NCI-H2171 (cell line): ENCODE results near the gene TEK.
A peak's percentile ranks its signal among the peaks of the same experiment; 100 is the strongest.
"Not testable (repeated sequence)": the region's sequence is repeated elsewhere in the genome, so short reads cannot be mapped to it uniquely, and the experiment has no call there.

ENCODE experiments used
- DNase-seq: peaks from one replicate; lab custom pipeline; 2025; lab: John Stamatoyannopoulos, UW

TEK gene

GRCh38 chr9:27227192-27227591, 118.2 kb downstream of the TEK start:
- DNase-seq: no peak

GRCh38 chr9:27239648-27240047, 130.6 kb downstream of the TEK start:
- not testable (repeated sequence) for DNase-seq

DNA sequence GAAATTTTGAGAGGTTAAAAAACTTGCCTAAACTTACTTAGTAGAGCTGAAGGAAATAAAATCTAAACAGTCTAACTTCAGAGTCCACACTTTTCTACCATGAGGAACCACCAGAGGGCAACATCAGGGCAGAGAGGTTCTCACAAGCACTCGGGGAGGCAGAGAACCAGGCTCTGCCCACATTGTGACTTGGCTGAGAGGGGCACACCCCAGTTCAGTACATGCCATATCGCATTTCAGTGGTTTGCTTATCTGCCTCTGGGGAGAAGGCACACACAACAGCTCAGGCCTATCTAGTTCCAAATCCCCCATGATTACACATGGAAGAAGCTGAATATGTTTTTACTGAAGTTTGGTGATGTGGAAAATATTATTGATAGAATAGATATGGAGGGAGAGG, 138.7 kb downstream of the TEK start:
- DNase-seq: peak; percentile 14

DNA sequence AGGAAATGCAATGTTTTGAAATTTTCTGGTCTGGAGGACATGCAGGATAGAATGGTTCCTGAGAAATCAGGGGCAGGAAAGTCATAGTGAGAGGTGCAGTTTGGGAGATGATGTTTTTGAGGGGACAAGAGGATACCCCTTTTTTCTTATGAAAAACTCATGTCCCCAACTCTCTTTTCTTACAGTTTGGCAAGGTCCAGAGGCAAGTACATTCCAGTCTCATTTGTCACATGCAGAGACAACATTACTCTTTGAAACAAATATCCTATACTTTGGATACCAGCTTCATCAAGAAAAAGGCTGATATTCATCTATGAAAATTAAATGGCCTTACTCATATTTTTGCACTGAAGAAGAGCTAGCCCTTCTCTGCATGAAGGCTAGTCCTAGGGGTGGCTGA, 139.7 kb downstream of the TEK start:
- no peak for DNase-seq

- DNase-seq: no peak
Observed at GRCh38 chr9:27258662-27259061, 149.6 kb downstream of the TEK start.

DNA sequence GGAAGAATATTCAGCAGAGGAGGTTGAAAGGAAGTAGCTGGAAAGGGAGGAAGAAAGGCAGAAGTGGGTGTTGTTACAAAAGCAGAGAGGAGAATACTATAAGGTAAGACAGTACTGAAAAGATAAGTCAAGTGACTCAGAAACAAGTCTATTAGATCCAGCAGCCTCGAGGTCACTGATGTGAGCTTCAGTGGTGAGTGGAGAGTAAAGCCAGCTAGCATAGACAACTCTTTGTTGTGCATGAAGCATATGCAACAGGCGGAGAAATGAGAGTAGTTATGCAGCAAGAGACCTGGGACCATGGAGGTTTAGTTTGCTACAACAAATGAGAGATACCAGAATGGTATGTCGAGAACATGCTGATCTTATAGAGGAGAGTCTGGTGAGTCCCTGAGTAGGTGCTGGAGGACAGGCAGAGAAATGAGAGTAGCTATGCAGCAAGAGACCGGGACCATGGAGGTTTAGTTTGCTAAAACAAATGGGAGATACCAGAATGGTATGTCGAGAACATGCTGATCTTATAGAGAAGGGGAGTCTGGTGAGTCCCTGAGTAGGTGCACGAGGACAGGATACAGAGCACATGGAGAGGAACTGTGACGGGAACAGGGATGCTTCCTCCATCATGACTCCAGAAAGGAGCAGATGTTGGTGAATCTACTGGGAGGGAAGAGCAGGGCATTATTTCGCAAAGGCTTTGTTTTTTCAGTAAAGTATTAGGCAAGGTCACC, 151.9 kb downstream of the TEK start:
- no peak for DNase-seq

DNA sequence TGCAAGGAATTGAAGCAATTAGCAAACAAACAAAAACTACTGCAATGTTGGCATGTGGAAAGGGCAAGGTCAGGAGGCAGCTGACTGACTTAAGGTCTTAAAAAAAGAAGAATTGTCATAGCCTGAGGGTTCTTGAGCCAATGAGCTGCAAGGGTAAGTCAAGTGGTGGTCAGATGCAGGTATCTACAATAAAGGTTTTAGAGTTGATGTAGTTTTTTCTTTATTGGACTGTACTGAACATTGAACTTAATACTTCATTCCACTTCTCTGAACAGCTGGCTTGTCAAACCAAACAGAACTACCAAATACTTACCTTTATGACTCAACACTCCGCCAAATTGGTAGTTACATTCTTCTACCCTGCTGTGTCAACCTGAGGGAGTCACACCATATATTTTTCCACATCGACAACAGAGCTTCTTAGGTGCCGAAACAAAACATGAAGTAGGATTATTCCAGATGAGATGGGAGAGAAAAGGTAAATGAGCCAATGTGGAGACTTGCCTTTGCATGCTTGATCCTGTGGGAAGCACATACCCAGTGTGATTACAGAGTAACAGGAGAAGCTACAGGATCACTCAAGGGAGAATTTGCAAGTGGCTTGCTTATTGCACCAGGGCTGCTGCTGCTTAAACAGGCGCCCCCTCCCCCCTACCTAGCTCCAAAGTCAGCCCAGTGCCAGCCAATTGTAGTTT, 152.6 kb downstream of the TEK start:
- DNase-seq: peak; percentile 2

DNA sequence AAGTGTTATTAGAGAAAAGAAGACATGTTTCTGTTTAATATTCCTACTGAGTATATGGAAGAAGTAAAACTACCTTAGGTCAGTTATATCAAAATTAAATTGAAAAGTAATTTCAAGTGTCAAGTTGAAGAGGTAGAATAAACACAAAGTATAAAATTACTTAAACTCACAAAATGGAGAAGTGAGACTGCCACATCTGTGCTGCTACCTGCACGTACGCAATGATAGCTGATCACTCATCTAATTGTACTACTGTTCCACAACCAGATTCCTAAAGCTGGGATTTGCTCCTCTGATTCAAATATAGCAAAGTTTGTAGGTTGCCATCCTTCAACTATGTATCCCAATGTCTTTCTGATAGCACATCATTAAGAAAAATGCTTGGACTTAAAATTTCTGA, 163.1 kb downstream of the TEK start:
- no peak for DNase-seq

DNA sequence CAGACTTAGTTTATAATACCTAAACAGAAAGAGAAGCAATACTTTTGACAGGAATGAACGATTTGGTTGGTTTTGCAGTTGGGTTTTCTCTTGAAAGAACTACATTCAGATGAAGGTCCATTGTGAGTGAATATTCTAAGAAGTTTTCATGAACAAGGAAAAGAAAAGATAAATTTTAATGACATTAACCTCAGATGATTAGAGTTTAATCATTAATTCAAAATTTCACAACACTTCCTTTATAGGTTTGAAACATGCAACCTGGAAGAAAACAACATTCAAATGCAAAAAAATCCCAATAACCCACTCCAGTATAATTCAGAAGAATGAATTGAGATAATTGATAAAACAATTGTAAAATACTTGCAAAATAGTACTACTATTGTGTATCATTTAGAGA, 164.2 kb downstream of the TEK start:
- no peak for DNase-seq

- DNase-seq: peak; percentile 13
Observed at GRCh38 chr9:27276193-27277030, 167.4 kb downstream of the TEK start.

DNA sequence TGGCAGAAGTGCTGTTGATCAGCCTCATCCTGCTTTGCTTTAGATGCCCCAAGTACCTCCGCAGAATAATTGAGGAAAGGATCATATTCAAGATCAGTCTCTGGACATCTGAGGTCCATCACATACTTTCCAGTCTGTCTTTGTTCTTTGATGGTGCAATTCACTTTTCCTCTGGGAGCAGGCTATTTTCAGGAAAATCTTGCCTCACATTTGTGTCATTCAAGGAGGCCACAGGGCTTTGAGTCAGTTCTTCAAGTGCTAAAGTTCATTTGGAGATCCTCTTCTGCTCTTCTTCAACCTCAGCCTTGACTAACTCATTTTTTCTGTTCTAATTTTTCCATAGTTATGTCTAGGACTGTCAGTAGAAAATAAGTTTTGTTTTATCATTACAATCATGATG, 169.3 kb downstream of the TEK start:
- no peak for DNase-seq

DNA sequence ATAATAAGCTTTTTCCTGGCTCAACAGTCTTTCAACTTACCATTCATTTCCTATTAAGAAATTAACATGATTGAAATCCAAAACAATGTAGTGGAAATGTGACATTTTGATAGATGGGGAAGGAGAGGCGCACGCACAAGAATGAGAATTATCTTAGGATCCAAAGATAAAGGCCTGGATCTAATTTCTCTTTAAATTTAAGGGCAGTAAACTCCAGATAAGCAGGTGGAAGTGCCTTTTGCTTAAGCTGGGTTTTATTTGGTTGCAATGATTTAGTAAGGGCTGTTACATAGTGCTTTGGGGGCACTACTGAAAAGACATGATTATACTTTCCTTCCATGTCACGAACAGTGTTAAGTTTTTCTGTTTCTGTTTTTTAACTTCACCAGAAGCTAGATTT, 170.6 kb downstream of the TEK start:
- DNase-seq: no peak
